Measurements from ENCODE around the gene NDUFS6.
"Not testable (repeated sequence)": the region's sequence is repeated elsewhere in the genome, so short reads cannot be mapped to it uniquely, and the experiment has no call there.

NDUFS6 gene

DNA sequence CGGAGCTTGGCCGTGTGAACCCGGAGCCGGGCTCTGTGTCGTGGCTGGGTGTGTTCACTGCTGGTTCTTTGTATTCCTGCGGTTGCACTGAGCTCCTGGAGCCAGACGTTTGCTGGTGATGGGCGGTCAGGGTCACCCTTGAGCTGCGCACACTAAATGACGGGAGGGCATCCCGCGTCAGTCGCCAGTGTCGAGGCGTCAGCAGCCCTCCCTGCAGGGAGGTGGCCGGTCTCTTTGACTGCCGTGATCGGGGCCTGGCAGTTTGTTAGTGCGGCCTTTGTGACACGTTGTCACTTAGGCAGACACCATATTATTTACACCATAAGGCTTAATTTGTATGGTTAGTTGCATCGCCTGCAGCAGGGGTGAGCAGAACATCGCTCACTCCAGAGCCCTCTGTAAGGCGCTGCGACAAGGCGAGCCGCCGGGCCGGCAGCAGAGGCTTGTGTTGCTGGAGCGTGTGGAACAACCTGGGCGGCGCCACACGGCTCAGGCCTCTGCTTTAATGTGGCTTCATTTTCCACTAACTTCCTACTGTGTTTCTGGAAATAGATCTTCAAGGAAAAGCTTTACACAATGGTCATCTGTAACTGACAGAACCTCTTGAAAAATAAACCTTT, 8.3 kb downstream of the NDUFS6 start:
- DNase-seq: no peak
- H3K4me3 ChIP-seq (ENCODE audit: low read depth, low read length): no peak overlapping the region
- peaks cover 95% of the 10 kb centered on the region for H3K36me3 ChIP-seq
- TF ChIP-seq, protein P1, sequence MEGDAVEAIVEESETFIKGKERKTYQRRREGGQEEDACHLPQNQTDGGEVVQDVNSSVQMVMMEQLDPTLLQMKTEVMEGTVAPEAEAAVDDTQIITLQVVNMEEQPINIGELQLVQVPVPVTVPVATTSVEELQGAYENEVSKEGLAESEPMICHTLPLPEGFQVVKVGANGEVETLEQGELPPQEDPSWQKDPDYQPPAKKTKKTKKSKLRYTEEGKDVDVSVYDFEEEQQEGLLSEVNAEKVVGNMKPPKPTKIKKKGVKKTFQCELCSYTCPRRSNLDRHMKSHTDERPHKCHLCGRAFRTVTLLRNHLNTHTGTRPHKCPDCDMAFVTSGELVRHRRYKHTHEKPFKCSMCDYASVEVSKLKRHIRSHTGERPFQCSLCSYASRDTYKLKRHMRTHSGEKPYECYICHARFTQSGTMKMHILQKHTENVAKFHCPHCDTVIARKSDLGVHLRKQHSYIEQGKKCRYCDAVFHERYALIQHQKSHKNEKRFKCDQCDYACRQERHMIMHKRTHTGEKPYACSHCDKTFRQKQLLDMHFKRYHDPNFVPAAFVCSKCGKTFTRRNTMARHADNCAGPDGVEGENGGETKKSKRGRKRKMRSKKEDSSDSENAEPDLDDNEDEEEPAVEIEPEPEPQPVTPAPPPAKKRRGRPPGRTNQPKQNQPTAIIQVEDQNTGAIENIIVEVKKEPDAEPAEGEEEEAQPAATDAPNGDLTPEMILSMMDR (IDR thresholded peaks at IDR 0.05; ENCODE audit: low read depth, low read length): no peak
- H3K27me3 ChIP-seq (ENCODE audit: insufficient read depth, low read depth, severe bottlenecking): no peaks in the 10 kb centered on the region
- H3K27ac ChIP-seq: no peak overlapping the region
- H3K9me3 ChIP-seq (ENCODE audit: severe bottlenecking): no peaks in the 10 kb centered on the region

DNA sequence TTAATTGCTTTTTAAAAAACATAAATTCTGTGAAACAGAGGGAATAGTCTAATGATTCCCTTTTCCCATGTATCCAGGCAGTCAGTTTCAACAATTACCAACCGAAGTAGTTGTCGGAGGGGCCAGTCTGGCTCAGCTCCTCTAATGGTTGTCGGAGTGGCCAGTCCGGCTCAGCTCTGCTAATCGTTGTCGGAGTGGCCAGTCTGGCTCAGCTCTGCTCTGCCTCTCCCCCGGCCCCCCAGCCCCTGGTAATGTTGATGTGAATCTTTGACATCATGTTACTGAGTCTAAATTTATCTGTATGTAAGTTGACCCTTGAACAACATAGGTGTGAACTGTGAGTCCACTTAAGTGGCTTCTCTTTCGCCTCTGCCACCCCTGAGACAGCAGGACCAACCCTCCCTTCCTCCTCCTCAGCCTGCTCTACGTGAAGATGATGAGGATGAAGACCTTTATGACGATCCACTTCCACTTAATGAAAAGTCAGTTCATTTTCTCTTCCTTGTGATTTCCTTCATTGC, 9.4 kb downstream of the NDUFS6 start:
- TF ChIP-seq, protein P1 (IDR thresholded peaks at IDR 0.05; ENCODE audit: low read depth, low read length): no peak
- Histone ChIP-seq H3K27ac (no peak overlapping the region), H3K4me3 (ENCODE audit: low read depth, low read length) (no peak overlapping the region), H3K27me3 (ENCODE audit: insufficient read depth, low read depth, severe bottlenecking) (no peaks in the 10 kb centered on the region), H3K9me3 (ENCODE audit: severe bottlenecking) (no peaks in the 10 kb centered on the region), H3K36me3 (peaks cover 95% of the 10 kb centered on the region)
- no peak for DNase-seq

DNA sequence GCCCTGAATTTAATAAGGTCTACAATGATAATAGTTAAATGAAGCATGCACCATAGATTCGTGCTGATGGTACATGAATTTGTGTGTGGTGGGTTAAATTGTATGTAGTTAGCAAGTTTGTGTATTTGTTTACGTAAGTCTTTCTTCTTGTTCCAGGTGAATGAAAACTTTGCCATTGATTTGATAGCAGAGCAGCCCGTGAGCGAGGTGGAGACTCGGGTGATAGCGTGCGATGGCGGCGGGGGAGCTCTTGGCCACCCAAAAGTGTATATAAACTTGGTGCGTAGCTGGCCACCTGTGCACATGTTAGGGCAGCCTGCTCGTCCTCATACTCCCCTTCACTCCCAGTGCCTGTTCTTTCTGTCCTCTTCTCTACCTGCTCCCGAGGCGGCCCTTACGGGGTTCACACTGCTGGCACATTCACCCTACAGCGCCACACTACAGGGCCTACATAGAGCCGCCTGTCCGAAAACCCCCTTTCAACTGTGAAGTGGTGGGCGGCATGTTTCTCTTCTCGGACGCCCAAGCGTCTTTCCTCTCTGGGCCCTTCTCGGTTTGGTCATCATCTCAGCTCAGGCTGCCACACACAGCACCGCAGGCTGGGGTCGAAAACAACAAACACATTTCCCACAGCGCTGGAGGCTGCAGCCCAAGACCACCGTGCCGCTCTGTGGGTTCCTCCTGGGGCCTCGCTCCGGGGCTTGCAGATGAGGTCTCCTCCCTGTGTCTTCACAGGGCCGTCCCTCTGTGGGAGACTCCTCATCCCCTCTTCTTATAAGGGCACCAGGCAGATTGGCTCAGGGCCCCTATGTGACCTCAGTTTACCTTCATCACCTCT, 13.2 kb downstream of the NDUFS6 start:
- Histone ChIP-seq H3K36me3 (peaks cover 90% of the 10 kb centered on the region), H3K27me3 (ENCODE audit: insufficient read depth, low read depth, severe bottlenecking) (no peaks in the 10 kb centered on the region), H3K4me3 (ENCODE audit: low read depth, low read length) (no peak overlapping the region), H3K27ac (no peak overlapping the region), H3K9me3 (ENCODE audit: severe bottlenecking) (no peaks in the 10 kb centered on the region)
- TF ChIP-seq, protein P1 (IDR thresholded peaks at IDR 0.05; ENCODE audit: low read depth, low read length): no peak
- DNase-seq: no peak

DNA sequence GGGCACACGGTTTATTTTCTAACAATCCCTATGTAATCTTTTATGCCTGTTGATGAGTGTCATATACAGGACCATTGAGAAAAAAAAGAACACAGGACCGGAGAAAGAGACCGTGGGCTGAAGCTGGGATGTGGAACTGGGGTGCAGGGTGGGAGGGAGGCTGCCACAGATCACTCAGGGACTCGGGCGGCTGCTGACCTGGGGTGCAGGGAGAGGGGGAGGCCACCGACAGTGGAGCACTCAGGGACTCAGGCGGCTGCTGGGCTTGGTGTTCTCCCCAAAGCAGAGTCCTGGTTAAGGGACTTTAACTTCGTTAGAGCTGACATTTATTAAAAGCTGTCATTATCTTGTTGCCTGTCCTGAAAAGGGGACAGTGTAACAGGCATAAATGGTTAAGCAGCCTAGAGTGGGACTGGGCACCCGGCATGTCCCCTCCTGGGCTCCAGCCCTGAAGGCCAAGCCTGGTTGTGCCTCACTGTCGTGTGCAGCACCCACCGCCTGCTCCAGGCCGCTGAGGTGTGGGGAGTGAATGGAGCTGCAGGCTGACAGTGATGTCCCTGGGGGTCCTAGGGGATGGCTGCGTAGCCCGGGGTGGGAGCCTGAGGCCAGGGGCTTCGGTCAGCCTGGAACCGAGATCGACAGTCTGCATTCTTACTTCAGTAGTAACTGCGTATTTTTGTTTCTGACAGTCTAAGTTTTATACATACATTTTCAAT, 14.0 kb downstream of the NDUFS6 start:
- H3K9me3 ChIP-seq (ENCODE audit: severe bottlenecking): no peaks in the 10 kb centered on the region
- DNase-seq: peak; percentile 7
- TF ChIP-seq, protein P1 (IDR thresholded peaks at IDR 0.05; ENCODE audit: low read depth, low read length): no peak
- H3K27me3 ChIP-seq (ENCODE audit: insufficient read depth, low read depth, severe bottlenecking): no peaks in the 10 kb centered on the region
- no peak overlapping the region for H3K27ac ChIP-seq
- no peak overlapping the region for H3K4me3 ChIP-seq (ENCODE audit: low read depth, low read length)
- H3K36me3 ChIP-seq: peaks cover 90% of the 10 kb centered on the region

DNA sequence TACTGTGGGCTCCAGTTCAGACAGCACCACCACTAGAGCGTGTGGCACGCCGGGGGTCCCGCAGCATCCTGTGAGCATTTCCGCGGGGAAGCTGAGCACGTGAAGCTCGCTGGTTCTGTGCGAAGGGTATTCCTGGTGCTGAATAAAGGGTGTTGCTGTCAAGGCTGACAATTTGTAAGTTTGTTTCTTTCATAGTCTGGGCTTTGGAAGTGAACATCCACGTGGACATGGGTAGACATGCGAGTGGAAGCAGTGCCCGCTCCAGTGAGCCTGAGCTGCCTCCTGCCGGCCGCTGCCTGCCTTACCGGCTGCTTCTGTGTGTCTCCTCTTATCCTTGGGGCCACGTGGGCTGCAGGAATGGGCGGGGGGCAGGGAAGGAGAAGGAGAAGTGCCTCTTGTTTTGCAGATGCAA, 14.7 kb downstream of the NDUFS6 start:
- Histone ChIP-seq H3K4me3 (ENCODE audit: low read depth, low read length) (no peak overlapping the region), H3K27ac (no peak overlapping the region), H3K9me3 (ENCODE audit: severe bottlenecking) (no peaks in the 10 kb centered on the region), H3K36me3 (peaks cover 90% of the 10 kb centered on the region), H3K27me3 (ENCODE audit: insufficient read depth, low read depth, severe bottlenecking) (no peaks in the 10 kb centered on the region)
- TF ChIP-seq, protein P1 (IDR thresholded peaks at IDR 0.05; ENCODE audit: low read depth, low read length): no peak
- DNase-seq: no peak

DNA sequence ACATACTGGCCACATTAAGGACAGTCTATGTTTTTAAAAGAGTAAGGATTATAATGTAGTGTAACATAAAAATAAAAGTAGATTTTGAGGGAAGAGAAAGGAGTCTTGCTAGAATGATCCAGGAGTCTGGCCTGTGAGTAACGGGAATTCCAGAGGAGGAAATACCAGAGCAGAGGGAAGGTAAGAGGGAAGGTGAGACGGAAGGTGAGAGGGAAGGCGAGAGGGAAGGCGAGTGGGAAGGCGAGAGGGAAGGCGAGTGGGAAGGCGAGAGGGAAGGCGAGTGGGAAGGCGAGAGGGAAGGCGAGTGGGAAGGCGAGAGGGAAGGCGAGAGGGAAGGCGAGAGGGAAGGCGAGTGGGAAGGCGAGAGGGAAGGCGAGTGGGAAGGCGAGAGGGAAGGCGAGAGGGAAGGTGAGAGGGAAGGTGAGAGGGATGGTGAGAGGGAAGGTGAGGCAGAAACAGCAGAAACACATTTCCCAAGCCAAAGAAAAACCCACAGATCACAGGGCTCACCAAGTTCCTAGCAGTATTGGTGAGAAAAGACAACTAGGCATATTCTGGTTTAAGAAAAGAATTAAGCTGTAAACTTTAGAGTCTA, 15.4 kb downstream of the NDUFS6 start:
- not testable (repeated sequence) for DNase-seq; H3K27ac ChIP-seq; H3K9me3 ChIP-seq (ENCODE audit: severe bottlenecking); H3K4me3 ChIP-seq (ENCODE audit: low read depth, low read length); H3K27me3 ChIP-seq (ENCODE audit: insufficient read depth, low read depth, severe bottlenecking)
- H3K36me3 ChIP-seq: peaks cover 90% of the 10 kb centered on the region

All from WERI-Rb-1 (cell line).